KOPT-K1 (cell line): ENCODE results near the gene DLG3.

Source experiments
- H3K27ac ChIP-seq: fragments of 200-600 bp; sonication (generic); 2 replicates; pipeline ENCODE4 v1.5.1; 2016; ENCODE audit warnings: antibody characterized with exemption, mild to moderate bottlenecking, low read depth, low read length; ENCODE audit not compliant: poor library complexity, severe bottlenecking
- H3K36me3 ChIP-seq: fragments of 200-600 bp; sonication (generic); 2 replicates; pipeline ENCODE4 v1.5.1; 2017; ENCODE audit warnings: antibody characterized with exemption, mild to moderate bottlenecking, low read length, moderate library complexity; ENCODE audit not compliant: insufficient read depth
- H3K9me3 ChIP-seq: fragments of 200-600 bp; sonication (generic); 2 replicates; pipeline ENCODE4 v1.5.1; 2017; ENCODE audit warnings: antibody characterized with exemption, low read length, mild to moderate bottlenecking; ENCODE audit not compliant: insufficient read depth, poor library complexity, severe bottlenecking

DLG3 gene

GRCh38 chrX:70478526-70479245, 34.1 kb downstream of the DLG3 start:
- H3K27ac ChIP-seq, result no peak overlapping the region

GRCh38 chrX:70479247-70479921, 34.7 kb downstream of the DLG3 start:
- Histone ChIP-seq H3K27ac (no peak overlapping the region), H3K36me3 (0 out of 2 replicates have a peak, but pooled peaks cover 20% of the 10 kb centered on the region), H3K9me3 (no peaks in the 10 kb centered on the region)

More at GRCh38 chrX:70478526-70479245, 34.1 kb downstream of the DLG3 start:
- Histone ChIP-seq H3K9me3 (no peaks in the 10 kb centered on the region), H3K36me3 (0 out of 2 replicates have a peak, but pooled peaks cover 20% of the 10 kb centered on the region)

- no peak overlapping the region for H3K27ac ChIP-seq
- H3K9me3 ChIP-seq, result no peaks in the 10 kb centered on the region
- H3K36me3 ChIP-seq, result 0 out of 2 replicates have a peak, but pooled peaks cover 20% of the 10 kb centered on the region
Measured at GRCh38 chrX:70479922-70480659, 35.5 kb downstream of the DLG3 start.

GRCh38 chrX:70480660-70481018, 36.0 kb downstream of the DLG3 start:
- no peak overlapping the region for H3K27ac ChIP-seq
- H3K9me3 ChIP-seq, result no peaks in the 10 kb centered on the region
- 0 out of 2 replicates have a peak, but pooled peaks cover 20% of the 10 kb centered on the region for H3K36me3 ChIP-seq

GRCh38 chrX:70481471-70482270, 37.0 kb downstream of the DLG3 start:
- Histone ChIP-seq H3K36me3 (0 out of 2 replicates have a peak, but pooled peaks cover 26% of the 10 kb centered on the region), H3K27ac (no peak overlapping the region), H3K9me3 (no peaks in the 10 kb centered on the region)

- H3K9me3 ChIP-seq, result no peaks in the 10 kb centered on the region
- H3K27ac ChIP-seq, result no peak overlapping the region
- H3K36me3 ChIP-seq, result 0 out of 2 replicates have a peak, but pooled peaks cover 26% of the 10 kb centered on the region
Measured at GRCh38 chrX:70482300-70482699, 37.7 kb downstream of the DLG3 start.

GRCh38 chrX:70485466-70485865, 40.8 kb downstream of the DLG3 start:
- Histone ChIP-seq H3K9me3 (no peaks in the 10 kb centered on the region), H3K27ac (no peak overlapping the region), H3K36me3 (0 out of 2 replicates have a peak, but pooled peaks cover 23% of the 10 kb centered on the region)

- Histone ChIP-seq H3K9me3 (no peaks in the 10 kb centered on the region), H3K36me3 (peaks cover 27% of the 10 kb centered on the region; the same call in 1 of the 2 replicates), H3K27ac (no peak overlapping the region)
Measured at GRCh38 chrX:70488856-70489255, 44.2 kb downstream of the DLG3 start.

- Histone ChIP-seq H3K9me3 (no peaks in the 10 kb centered on the region), H3K27ac (no peak overlapping the region), H3K36me3 (peaks cover 53% of the 10 kb centered on the region; the same call in 1 of the 2 replicates)
Measured at GRCh38 chrX:70494441-70494840, 49.8 kb downstream of the DLG3 start.

GRCh38 chrX:70496491-70496890, 51.9 kb downstream of the DLG3 start:
- no peak overlapping the region for H3K27ac ChIP-seq
- peaks cover 73% of the 10 kb centered on the region for H3K36me3 ChIP-seq
- no peaks in the 10 kb centered on the region for H3K9me3 ChIP-seq

GRCh38 chrX:70497026-70497425, 52.4 kb downstream of the DLG3 start:
- H3K27ac ChIP-seq, result no peak overlapping the region
- H3K36me3 ChIP-seq, result peaks cover 74% of the 10 kb centered on the region
- H3K9me3 ChIP-seq, result no peaks in the 10 kb centered on the region

GRCh38 chrX:70498129-70498528, 53.5 kb downstream of the DLG3 start:
- no peak overlapping the region for H3K27ac ChIP-seq
- peaks cover 69% of the 10 kb centered on the region for H3K36me3 ChIP-seq
- no peaks in the 10 kb centered on the region for H3K9me3 ChIP-seq

GRCh38 chrX:70500826-70501225, 56.2 kb downstream of the DLG3 start:
- Histone ChIP-seq H3K27ac (no peak overlapping the region), H3K36me3 (peaks cover 54% of the 10 kb centered on the region), H3K9me3 (no peaks in the 10 kb centered on the region)

GRCh38 chrX:70504772-70505450, 60.3 kb downstream of the DLG3 start:
- Histone ChIP-seq H3K9me3 (no peaks in the 10 kb centered on the region), H3K27ac (no peak overlapping the region), H3K36me3 (peaks cover 26% of the 10 kb centered on the region)
